Activated naive CD8-positive, alpha-beta T cell treated with anti-CD3 and anti-CD28 coated beads, Interleukin-2, amount 50 U/mL, for 24 hours (primary cell): ENCODE data around the gene STK11IP.

Source experiments
- ATAC-seq: fragments of 150-1000 bp; cut with Tn5 transposase; one replicate; pipeline ENCODE4 v1.10.0; 2021
- DNase-seq: peaks from one replicate; pipeline ENCODE4 v3.0.0; 2021
- H3K27ac Mint-ChIP-seq: one replicate; pipeline ENCODE4 v1.8.0; 2021; ENCODE audit warnings: mild to moderate bottlenecking, mixed read lengths
- H3K27me3 Mint-ChIP-seq: one replicate; pipeline ENCODE4 v1.8.0; 2021; ENCODE audit warnings: mixed read lengths
- H3K36me3 Mint-ChIP-seq: one replicate; pipeline ENCODE4 v1.8.0; 2021; ENCODE audit warnings: low read depth, mixed read lengths
- H3K4me1 Mint-ChIP-seq: one replicate; pipeline ENCODE4 v1.8.0; 2021; ENCODE audit warnings: mixed read lengths
- H3K4me3 Mint-ChIP-seq: one replicate; pipeline ENCODE4 v1.8.0; 2021; ENCODE audit warnings: mild to moderate bottlenecking, moderate library complexity, mixed read lengths
- H3K9me3 Mint-ChIP-seq: one replicate; pipeline ENCODE4 v1.8.0; 2021; ENCODE audit warnings: mixed read lengths

Gene STK11IP

DNA sequence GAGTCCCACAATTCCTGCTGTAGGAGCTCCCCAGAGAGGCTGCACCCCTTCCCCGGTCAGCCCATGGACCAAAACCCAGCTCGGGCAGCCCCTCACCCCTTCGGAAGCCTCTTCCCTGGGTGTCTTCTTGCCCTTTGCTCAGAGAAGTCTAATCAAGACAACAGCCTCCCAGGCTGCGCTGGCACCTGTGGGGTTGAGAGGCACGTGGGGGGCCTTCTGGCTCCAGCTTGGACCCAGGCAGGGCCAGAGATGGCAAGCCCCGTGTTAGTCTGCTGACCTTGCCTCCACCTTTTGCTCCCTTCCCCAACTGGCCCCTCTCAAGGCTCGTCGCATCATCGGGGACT, 40.2 kb downstream of the STK11IP start:
- peaks cover 6% of the 10 kb centered on the region for H3K27me3 Mint-ChIP-seq
- ATAC-seq = no peak
- H3K4me3 Mint-ChIP-seq = no peak overlapping the region
- no peaks in the 10 kb centered on the region for H3K36me3 Mint-ChIP-seq
- peaks cover 11% of the 10 kb centered on the region for H3K4me1 Mint-ChIP-seq
- H3K9me3 Mint-ChIP-seq = no peaks in the 10 kb centered on the region
- no peak overlapping the region for H3K27ac Mint-ChIP-seq
- DNase-seq = no peak

GRCh38 chr2:219638217-219638947, 40.7 kb downstream of the STK11IP start:
- H3K27ac Mint-ChIP-seq = no peak overlapping the region
- H3K4me1 Mint-ChIP-seq = peaks cover 12% of the 10 kb centered on the region
- H3K4me3 Mint-ChIP-seq = no peak overlapping the region
- H3K27me3 Mint-ChIP-seq = peaks cover 6% of the 10 kb centered on the region
- H3K36me3 Mint-ChIP-seq = no peaks in the 10 kb centered on the region
- ATAC-seq (no peak), DNase-seq (no peak)
- H3K9me3 Mint-ChIP-seq = no peaks in the 10 kb centered on the region

GRCh38 chr2:219638948-219639755, 41.5 kb downstream of the STK11IP start:
- no peak overlapping the region for H3K27ac Mint-ChIP-seq
- ATAC-seq (no peak), DNase-seq (no peak)
- H3K27me3 Mint-ChIP-seq = peaks cover 6% of the 10 kb centered on the region
- no peaks in the 10 kb centered on the region for H3K9me3 Mint-ChIP-seq
- H3K4me1 Mint-ChIP-seq = peaks cover 12% of the 10 kb centered on the region
- H3K36me3 Mint-ChIP-seq = no peaks in the 10 kb centered on the region
- no peak overlapping the region for H3K4me3 Mint-ChIP-seq

GRCh38 chr2:219641390-219642068, 43.9 kb downstream of the STK11IP start:
- DNase-seq = no peak
- Mint-ChIP-seq H3K4me3 (no peak overlapping the region), H3K36me3 (no peaks in the 10 kb centered on the region), H3K9me3 (no peaks in the 10 kb centered on the region), H3K27ac (no peak overlapping the region), H3K27me3 (peaks cover 8% of the 10 kb centered on the region), H3K4me1 (peaks cover 12% of the 10 kb centered on the region)
- ATAC-seq = no peak

- peaks cover 12% of the 10 kb centered on the region for H3K4me1 Mint-ChIP-seq
- no peaks in the 10 kb centered on the region for H3K36me3 Mint-ChIP-seq
- H3K27ac Mint-ChIP-seq = no peak overlapping the region
- ATAC-seq = no peak
- H3K9me3 Mint-ChIP-seq = no peaks in the 10 kb centered on the region
- no peak for DNase-seq
- H3K4me3 Mint-ChIP-seq = no peak overlapping the region
- peaks cover 6% of the 10 kb centered on the region for H3K27me3 Mint-ChIP-seq
Measured at GRCh38 chr2:219642069-219642454, 44.4 kb downstream of the STK11IP start.

DNA sequence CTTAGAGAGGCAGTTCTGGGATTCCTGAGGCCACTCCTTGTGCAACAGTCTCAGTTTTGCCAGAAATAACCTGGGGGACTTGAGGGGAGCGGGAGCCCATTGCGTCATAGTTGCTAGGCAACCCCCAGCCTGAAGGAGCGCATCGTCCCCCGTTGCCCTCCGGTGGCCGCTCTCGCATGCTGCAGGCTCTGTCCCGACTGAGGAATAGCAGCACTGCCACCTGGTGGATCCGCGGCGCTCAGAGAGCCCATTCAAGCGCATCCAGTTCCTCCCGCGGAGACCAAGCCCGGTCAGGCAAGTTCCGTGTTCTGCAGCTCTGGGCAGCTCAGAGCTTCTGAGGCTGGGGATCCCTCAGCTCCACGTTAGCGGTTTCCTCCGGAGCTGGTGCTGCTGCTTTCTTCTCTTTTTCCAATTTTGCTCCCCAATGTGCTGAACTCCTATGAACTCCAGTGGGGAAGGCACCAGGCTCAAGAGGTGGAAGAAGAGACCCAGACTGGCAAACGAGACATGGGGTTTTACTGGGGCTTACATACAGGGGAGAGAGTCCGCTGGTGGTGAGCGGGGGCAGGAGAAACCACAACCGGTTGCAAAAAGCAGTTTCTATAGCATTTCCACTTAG, 44.9 kb downstream of the STK11IP start:
- Mint-ChIP-seq H3K4me1 (peaks cover 12% of the 10 kb centered on the region), H3K4me3 (no peak overlapping the region), H3K27me3 (peaks cover 4% of the 10 kb centered on the region), H3K27ac (no peak overlapping the region), H3K9me3 (no peaks in the 10 kb centered on the region), H3K36me3 (no peaks in the 10 kb centered on the region)
- peak; percentile 97 for ATAC-seq
- peak; percentile 91 for DNase-seq

DNA sequence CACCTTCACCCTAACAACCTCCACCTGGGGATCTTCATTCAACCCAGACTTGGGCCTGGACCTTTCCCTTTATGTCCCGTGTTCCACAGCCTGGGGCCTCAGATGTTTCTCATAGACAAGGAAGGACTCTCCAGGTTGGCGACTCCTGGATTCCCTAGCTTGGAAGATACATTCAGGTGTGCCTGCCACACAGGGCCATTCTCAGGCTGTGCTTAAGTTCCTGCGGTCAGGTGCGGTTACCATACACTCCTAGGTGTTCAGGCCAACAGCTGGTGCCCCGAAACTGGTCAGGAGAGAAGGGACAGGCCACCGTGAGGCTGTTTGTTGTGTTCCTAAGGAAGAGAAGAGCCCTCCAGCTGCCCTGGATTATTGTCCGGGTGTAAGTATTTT, 45.4 kb downstream of the STK11IP start:
- Mint-ChIP-seq H3K9me3 (no peaks in the 10 kb centered on the region), H3K4me3 (no peak overlapping the region), H3K36me3 (no peaks in the 10 kb centered on the region), H3K4me1 (peaks cover 12% of the 10 kb centered on the region), H3K27me3 (peaks cover 7% of the 10 kb centered on the region), H3K27ac (no peak overlapping the region)
- ATAC-seq (no peak), DNase-seq (no peak)

DNA sequence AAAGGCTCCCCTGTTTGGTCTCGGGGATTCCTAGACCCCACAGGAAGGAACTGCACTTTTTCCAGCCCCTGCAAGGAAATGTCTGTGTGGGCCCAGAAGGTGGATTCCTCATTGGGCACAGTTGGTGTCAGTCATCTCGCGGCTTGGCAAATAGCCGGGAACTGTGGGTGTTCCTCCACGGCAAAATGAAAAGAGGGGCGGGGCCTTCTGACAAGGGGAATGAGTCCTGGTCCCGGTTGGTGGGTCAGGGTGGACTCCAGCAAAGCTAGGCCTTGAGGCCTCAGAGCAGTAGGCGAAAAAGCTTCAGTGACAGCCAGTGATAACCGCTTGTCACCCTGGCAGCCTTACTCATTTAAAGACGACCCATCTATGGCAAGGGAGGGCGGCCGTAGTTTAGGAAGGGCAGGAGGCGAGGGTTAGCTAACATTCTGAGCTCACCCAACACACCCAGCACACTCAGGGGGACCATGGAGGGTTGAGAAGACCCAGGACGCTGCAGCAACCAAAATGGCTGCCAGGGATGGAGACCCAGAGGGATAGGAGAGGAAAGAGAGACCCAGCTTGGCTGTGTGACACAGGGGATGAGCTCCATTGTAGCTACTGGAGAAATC, 46.2 kb downstream of the STK11IP start:
- H3K27ac Mint-ChIP-seq = no peak overlapping the region
- H3K27me3 Mint-ChIP-seq = peaks cover 13% of the 10 kb centered on the region
- no peaks in the 10 kb centered on the region for H3K9me3 Mint-ChIP-seq
- peaks cover 12% of the 10 kb centered on the region for H3K4me1 Mint-ChIP-seq
- H3K4me3 Mint-ChIP-seq = no peak overlapping the region
- no peaks in the 10 kb centered on the region for H3K36me3 Mint-ChIP-seq
- ATAC-seq (no peak), DNase-seq (no peak)

DNA sequence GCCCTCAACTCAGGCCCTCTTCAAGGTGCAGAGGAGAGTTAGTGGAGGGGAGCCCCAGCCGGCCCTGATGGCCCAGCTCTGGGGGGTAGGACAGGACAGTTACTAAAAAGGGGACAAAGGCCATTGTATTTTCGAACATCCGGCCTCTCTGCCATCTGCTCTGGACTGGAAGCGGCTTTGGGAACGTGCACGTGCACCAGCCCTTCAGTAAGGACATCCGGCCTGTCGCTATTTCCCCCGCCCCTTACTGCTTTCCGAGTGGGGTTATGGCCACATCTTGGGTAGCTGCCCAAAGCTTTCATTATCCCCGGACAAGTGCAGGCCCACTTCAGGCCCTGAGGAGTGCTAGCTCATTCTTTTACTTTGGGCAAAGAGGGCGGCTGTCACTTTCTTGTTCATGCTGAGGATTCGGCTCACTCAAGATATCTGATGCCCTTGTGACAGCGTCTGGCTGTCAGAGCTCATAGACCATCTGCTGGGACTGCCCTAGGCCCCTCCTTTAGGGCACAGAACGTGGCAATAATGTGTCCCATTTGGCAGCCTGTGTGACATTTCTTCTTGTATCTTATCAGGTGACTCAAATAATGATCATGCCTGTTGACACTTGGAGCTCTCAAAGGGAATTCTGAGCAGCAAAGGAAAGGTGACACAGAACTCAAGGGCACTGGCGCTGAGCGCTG, 47.3 kb downstream of the STK11IP start:
- ATAC-seq = no peak
- DNase-seq = no peak
- H3K27me3 Mint-ChIP-seq = peaks cover 15% of the 10 kb centered on the region
- H3K4me3 Mint-ChIP-seq = no peak overlapping the region
- peaks cover 12% of the 10 kb centered on the region for H3K4me1 Mint-ChIP-seq
- no peak overlapping the region for H3K27ac Mint-ChIP-seq
- no peaks in the 10 kb centered on the region for H3K36me3 Mint-ChIP-seq
- H3K9me3 Mint-ChIP-seq = no peaks in the 10 kb centered on the region

DNA sequence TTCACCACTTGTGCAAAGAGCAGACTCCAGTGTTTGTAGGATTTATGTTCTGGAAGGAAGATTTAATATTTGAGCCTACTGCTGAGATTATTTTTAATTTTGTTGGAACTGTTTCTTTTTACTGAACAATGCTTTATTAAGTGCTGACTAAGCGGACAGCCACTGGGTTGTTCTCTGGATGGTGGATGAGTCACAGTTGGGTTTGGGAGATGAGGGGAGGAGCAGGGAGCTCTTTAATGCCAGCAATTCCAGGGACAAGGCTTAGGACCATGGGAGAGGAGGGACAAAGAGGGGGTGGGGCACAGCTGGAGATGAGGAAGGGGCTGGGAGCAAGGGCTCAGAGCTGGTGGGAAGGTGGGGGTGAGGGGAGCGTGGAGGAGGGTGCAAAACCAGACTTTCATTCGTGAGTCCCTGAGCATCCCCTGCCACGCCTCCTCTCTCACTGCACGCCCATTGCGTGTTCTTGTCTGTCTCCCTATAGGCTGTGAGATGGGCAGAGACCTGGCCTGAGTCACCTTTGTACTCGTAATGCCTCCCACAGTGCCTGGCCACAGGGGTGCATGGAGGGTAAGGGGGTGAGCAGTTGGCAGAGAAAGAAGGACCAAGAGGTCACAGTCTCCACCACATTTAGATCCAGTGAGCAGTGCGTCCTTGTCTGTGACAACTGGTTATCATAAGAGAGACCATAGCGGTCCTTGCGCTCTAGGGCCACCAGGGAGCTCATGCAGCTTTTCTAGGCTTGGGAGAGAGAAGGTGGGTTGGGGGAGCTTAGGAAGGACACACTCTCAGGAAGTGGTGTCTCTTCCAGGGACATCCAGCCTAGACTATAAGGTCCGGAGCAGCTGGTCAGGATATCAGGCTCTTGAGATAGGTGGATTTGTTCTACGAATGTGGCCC, 48.2 kb downstream of the STK11IP start:
- Mint-ChIP-seq H3K4me1 (peaks cover 12% of the 10 kb centered on the region), H3K27me3 (peaks cover 20% of the 10 kb centered on the region), H3K27ac (no peak overlapping the region), H3K9me3 (no peaks in the 10 kb centered on the region), H3K4me3 (no peak overlapping the region), H3K36me3 (no peaks in the 10 kb centered on the region)
- ATAC-seq (no peak), DNase-seq (no peak)

- H3K27ac Mint-ChIP-seq = no peak overlapping the region
- no peak overlapping the region for H3K4me3 Mint-ChIP-seq
- peaks cover 29% of the 10 kb centered on the region for H3K27me3 Mint-ChIP-seq
- no peak for ATAC-seq
- no peaks in the 10 kb centered on the region for H3K36me3 Mint-ChIP-seq
- H3K9me3 Mint-ChIP-seq = no peaks in the 10 kb centered on the region
- DNase-seq = no peak
- H3K4me1 Mint-ChIP-seq = no peaks in the 10 kb centered on the region
Measured at GRCh38 chr2:219648176-219648575, 50.5 kb downstream of the STK11IP start.

DNA sequence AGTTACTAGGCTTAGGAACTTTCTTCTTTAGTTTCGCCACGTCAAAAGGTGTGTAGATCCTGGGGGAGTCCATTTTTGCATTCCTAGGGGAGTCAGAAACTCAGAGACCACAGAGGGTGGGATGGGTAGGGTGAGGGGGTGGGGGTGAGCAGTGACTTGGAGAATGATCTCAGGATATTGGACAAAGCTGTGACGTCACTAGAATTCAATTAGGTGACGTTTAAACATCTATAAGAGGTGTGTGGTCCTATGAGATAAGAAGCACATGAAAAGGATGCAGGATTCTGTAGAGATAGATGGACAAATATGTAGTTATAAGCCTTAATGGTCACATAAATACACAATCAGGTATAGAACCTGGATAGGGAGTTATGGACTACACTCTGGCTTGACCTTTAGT, 51.3 kb downstream of the STK11IP start:
- no peak for ATAC-seq
- Mint-ChIP-seq H3K36me3 (no peaks in the 10 kb centered on the region), H3K27ac (no peak overlapping the region), H3K27me3 (peaks cover 36% of the 10 kb centered on the region), H3K9me3 (no peaks in the 10 kb centered on the region), H3K4me3 (no peak overlapping the region), H3K4me1 (no peaks in the 10 kb centered on the region)
- no peak for DNase-seq
